ENCODE results near the gene AFF2.

Gene AFF2

GRCh38 chrX:149043401-149043800 lies 543.0 kb downstream of the AFF2 start:
- ATAC-seq: no peak
- TF ChIP-seq OSR1 (CRISPR knock-in tag; IDR thresholded peaks at IDR 0.05) (no peak), GLIS3 (CRISPR knock-in tag; IDR thresholded peaks at IDR 0.05) (no peak), TOX (CRISPR knock-in tag; IDR thresholded peaks at IDR 0.05; ENCODE audit: borderline replicate concordance) (no peak), ARNTL (CRISPR knock-in tag; IDR thresholded peaks at IDR 0.05; ENCODE audit: borderline replicate concordance, low read depth) (no peak), PATZ1 (CRISPR knock-in tag; IDR thresholded peaks at IDR 0.05; ENCODE audit: borderline replicate concordance) (no peak), ESRRG (CRISPR knock-in tag; IDR thresholded peaks at IDR 0.05) (no peak), ZNF70 (CRISPR knock-in tag; IDR thresholded peaks at IDR 0.05) (no peak), ZNF565 (CRISPR knock-in tag; conservative IDR thresholded peaks at IDR 0.05; ENCODE audit: low read depth) (no peak), CSDC2 (CRISPR knock-in tag; IDR thresholded peaks at IDR 0.05) (no peak), TCF4 (CRISPR knock-in tag; IDR thresholded peaks at IDR 0.05; ENCODE audit: borderline replicate concordance) (no peak), ISL1 (CRISPR knock-in tag; IDR thresholded peaks at IDR 0.05) (no peak), BACH2 (CRISPR knock-in tag; IDR thresholded peaks at IDR 0.05; ENCODE audit: borderline replicate concordance) (no peak), RARB (CRISPR knock-in tag; IDR thresholded peaks at IDR 0.05) (no peak), ZNF8 (CRISPR knock-in tag; IDR thresholded peaks at IDR 0.05) (no peak), SNAI2 (CRISPR knock-in tag; IDR thresholded peaks at IDR 0.05) (no peak), ZFP3 (CRISPR knock-in tag; IDR thresholded peaks at IDR 0.05) (no peak)
- TF ChIP-seq, protein P1, sequence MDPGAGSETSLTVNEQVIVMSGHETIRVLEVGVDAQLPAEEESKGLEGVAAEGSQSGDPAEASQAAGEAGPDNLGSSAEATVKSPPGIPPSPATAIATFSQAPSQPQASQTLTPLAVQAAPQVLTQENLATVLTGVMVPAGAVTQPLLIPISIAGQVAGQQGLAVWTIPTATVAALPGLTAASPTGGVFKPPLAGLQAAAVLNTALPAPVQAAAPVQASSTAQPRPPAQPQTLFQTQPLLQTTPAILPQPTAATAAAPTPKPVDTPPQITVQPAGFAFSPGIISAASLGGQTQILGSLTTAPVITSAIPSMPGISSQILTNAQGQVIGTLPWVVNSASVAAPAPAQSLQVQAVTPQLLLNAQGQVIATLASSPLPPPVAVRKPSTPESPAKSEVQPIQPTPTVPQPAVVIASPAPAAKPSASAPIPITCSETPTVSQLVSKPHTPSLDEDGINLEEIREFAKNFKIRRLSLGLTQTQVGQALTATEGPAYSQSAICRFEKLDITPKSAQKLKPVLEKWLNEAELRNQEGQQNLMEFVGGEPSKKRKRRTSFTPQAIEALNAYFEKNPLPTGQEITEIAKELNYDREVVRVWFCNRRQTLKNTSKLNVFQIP (CRISPR knock-in tag; IDR thresholded peaks at IDR 0.05; ENCODE audit: borderline replicate concordance, low read depth): no peak
- TF ChIP-seq, protein P2, sequence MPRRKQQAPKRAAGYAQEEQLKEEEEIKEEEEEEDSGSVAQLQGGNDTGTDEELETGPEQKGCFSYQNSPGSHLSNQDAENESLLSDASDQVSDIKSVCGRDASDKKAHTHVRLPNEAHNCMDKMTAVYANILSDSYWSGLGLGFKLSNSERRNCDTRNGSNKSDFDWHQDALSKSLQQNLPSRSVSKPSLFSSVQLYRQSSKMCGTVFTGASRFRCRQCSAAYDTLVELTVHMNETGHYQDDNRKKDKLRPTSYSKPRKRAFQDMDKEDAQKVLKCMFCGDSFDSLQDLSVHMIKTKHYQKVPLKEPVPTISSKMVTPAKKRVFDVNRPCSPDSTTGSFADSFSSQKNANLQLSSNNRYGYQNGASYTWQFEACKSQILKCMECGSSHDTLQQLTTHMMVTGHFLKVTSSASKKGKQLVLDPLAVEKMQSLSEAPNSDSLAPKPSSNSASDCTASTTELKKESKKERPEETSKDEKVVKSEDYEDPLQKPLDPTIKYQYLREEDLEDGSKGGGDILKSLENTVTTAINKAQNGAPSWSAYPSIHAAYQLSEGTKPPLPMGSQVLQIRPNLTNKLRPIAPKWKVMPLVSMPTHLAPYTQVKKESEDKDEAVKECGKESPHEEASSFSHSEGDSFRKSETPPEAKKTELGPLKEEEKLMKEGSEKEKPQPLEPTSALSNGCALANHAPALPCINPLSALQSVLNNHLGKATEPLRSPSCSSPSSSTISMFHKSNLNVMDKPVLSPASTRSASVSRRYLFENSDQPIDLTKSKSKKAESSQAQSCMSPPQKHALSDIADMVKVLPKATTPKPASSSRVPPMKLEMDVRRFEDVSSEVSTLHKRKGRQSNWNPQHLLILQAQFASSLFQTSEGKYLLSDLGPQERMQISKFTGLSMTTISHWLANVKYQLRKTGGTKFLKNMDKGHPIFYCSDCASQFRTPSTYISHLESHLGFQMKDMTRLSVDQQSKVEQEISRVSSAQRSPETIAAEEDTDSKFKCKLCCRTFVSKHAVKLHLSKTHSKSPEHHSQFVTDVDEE (CRISPR knock-in tag; IDR thresholded peaks at IDR 0.05): no peak
- TF ChIP-seq, protein P3, sequence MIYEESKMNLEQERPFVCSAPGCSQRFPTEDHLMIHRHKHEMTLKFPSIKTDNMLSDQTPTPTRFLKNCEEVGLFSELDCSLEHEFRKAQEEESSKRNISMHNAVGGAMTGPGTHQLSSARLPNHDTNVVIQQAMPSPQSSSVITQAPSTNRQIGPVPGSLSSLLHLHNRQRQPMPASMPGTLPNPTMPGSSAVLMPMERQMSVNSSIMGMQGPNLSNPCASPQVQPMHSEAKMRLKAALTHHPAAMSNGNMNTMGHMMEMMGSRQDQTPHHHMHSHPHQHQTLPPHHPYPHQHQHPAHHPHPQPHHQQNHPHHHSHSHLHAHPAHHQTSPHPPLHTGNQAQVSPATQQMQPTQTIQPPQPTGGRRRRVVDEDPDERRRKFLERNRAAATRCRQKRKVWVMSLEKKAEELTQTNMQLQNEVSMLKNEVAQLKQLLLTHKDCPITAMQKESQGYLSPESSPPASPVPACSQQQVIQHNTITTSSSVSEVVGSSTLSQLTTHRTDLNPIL (CRISPR knock-in tag; IDR thresholded peaks at IDR 0.05; ENCODE audit: low read depth): no peak
- TF ChIP-seq, protein P4, sequence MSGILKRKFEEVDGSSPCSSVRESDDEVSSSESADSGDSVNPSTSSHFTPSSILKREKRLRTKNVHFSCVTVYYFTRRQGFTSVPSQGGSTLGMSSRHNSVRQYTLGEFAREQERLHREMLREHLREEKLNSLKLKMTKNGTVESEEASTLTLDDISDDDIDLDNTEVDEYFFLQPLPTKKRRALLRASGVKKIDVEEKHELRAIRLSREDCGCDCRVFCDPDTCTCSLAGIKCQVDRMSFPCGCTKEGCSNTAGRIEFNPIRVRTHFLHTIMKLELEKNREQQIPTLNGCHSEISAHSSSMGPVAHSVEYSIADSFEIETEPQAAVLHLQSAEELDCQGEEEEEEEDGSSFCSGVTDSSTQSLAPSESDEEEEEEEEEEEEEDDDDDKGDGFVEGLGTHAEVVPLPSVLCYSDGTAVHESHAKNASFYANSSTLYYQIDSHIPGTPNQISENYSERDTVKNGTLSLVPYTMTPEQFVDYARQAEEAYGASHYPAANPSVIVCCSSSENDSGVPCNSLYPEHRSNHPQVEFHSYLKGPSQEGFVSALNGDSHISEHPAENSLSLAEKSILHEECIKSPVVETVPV (CRISPR knock-in tag; IDR thresholded peaks at IDR 0.05): no peak

DNA sequence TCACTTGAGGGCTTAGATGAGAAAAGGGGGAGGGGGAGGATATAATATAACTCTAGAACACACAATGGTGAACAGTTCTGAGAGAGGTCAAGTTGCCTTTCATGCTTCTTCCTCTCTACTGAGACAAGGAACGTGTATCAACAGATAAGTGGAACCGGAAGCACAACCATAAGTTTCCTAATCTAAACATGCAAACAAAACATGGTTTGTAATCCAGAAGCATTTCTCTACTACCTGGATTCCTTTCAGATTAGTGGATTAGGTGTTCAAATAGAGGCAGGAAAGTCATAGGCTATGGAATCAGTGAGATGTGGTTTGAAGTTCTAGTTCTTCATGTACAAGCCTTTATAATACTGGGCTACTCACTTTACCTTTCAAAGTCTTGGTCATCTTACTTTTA lies 544.1 kb downstream of the AFF2 start:
- no peak for ATAC-seq
- TF ChIP-seq OSR1 (CRISPR knock-in tag; IDR thresholded peaks at IDR 0.05) (no peak), ISL1 (CRISPR knock-in tag; IDR thresholded peaks at IDR 0.05) (no peak), BACH2 (CRISPR knock-in tag; IDR thresholded peaks at IDR 0.05; ENCODE audit: borderline replicate concordance) (no peak), ZNF8 (CRISPR knock-in tag; IDR thresholded peaks at IDR 0.05) (no peak), ZNF70 (CRISPR knock-in tag; IDR thresholded peaks at IDR 0.05) (no peak), PPARA (CRISPR knock-in tag; IDR thresholded peaks at IDR 0.05; ENCODE audit: borderline replicate concordance) (no peak), CSDC2 (CRISPR knock-in tag; IDR thresholded peaks at IDR 0.05) (no peak), GLIS3 (CRISPR knock-in tag; IDR thresholded peaks at IDR 0.05) (no peak), ZFP30 (CRISPR knock-in tag; IDR thresholded peaks at IDR 0.05) (no peak), TCF4 (CRISPR knock-in tag; IDR thresholded peaks at IDR 0.05; ENCODE audit: borderline replicate concordance) (no peak)
- TF ChIP-seq, protein P4 (CRISPR knock-in tag; IDR thresholded peaks at IDR 0.05): no peak
- TF ChIP-seq, protein P1 (CRISPR knock-in tag; IDR thresholded peaks at IDR 0.05; ENCODE audit: borderline replicate concordance, low read depth): no peak
- TF ChIP-seq, protein P3 (CRISPR knock-in tag; IDR thresholded peaks at IDR 0.05; ENCODE audit: low read depth): no peak
- TF ChIP-seq, protein P2 (CRISPR knock-in tag; IDR thresholded peaks at IDR 0.05): no peak
